ENCODE measurements around the gene CYB561D2. TPM values are rescaled to one million over a fixed set of nuclear protein-coding genes. Genes with fewer than 3 reads are reported as not detected.
A peak's percentile ranks its signal among the peaks of the same experiment; 100 is the strongest.

The CYB561D2 gene
- total and polyA plus RNA-seq, 9 donors, result 4.5 to 17.1 (median 9.6) TPM

DNA sequence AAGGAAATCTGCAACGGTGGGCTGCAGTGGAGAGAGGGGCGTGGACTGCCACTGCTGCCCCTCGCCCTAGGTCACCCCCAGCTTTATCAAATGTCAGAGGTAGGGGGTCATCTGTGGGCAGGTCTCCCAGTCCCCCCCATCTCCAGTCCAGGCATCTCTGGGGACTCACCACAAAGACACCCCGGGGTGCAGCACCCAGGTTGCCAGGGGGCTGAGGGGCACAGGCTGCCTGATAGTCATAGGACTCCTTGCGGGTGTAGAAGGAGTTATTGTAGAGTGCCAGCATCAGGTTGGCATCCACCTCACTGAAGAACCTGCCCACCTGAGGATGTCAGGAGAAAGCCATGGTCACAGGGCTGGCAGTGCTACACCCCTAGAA is 15.2 kb downstream of the CYB561D2 start:
- H3K4me3 ChIP-seq, result no peak overlapping the region

GRCh38 chr3:50369012-50369670 is 18.5 kb downstream of the CYB561D2 start:
- Histone ChIP-seq H3K9me3 (no peaks in the 10 kb centered on the region), H3K27ac (no peak overlapping the region), H3K27me3 (no peaks in the 10 kb centered on the region), H3K4me1 (ENCODE audit: insufficient read depth) (peaks cover 8% of the 10 kb centered on the region), H3K4me3 (no peak overlapping the region), H3K36me3 (no peaks in the 10 kb centered on the region)
- TF ChIP-seq CTCF (IDR thresholded peaks at IDR 0.05), result no peak
- intact Hi-C loops (cut with DNase I), result loop anchor here in 1 of 4 donors (10.0 kb wide), 1 partner anchor 1136 kb away; the partner anchor contains the start of gene DCAF1
- no peak for DNase-seq
- 58 to 66% (median 59%) methylated on average over 9 of the region's 9 CpGs for WGBS, 3 donors

More for the DNA sequence above, 15.2 kb downstream of the CYB561D2 start:
- H3K27me3 ChIP-seq, result no peaks in the 10 kb centered on the region
- no peaks in the 10 kb centered on the region for H3K9me3 ChIP-seq
- intact Hi-C loops (cut with DNase I), result loop anchor here in 1 of 4 donors (10.0 kb wide), 1 partner anchor 1139 kb away; the partner anchor contains the start of gene DCAF1
- peaks cover 9% of the 10 kb centered on the region for H3K4me1 ChIP-seq (ENCODE audit: insufficient read depth)
- no peaks in the 10 kb centered on the region for H3K36me3 ChIP-seq
- H3K27ac ChIP-seq, result peak overlapping the region in 1 of 2 donors; percentile 61
- TF ChIP-seq CTCF (IDR thresholded peaks at IDR 0.05), result no peak
- no peak for TF ChIP-seq EP300 (IDR thresholded peaks at IDR 0.05)
- TF ChIP-seq POLR2A (IDR thresholded peaks at IDR 0.05), result no peak
- DNase-seq, result no peak
- WGBS, 3 donors, result 77 to 84% (median 80%) methylated on average over 5 of the region's 5 CpGs

GRCh38 chr3:50370594-50370993 is 19.9 kb downstream of the CYB561D2 start:
- no peak overlapping the region for H3K4me3 ChIP-seq
- peaks cover 2% of the 10 kb centered on the region for H3K4me1 ChIP-seq (ENCODE audit: insufficient read depth)
- TF ChIP-seq EP300 (IDR thresholded peaks at IDR 0.05) (no peak), CTCF (IDR thresholded peaks at IDR 0.05) (no peak), POLR2A (IDR thresholded peaks at IDR 0.05) (no peak)
- no peaks in the 10 kb centered on the region for H3K36me3 ChIP-seq
- no peak overlapping the region for H3K27ac ChIP-seq
- H3K9me3 ChIP-seq, result no peaks in the 10 kb centered on the region
- intact Hi-C loops (cut with DNase I), result loop anchor here in 2 of 4 donors (10.0 kb wide), 2 partner anchors 164 to 174 kb away; no protein-coding TSS in a partner anchor
- WGBS, 3 donors, result 29 to 32% (median 30%) methylated on average over 14 of the region's 14 CpGs
- no peak for DNase-seq
- no peaks in the 10 kb centered on the region for H3K27me3 ChIP-seq

- Histone ChIP-seq H3K4me3 (no peak overlapping the region), H3K36me3 (no peaks in the 10 kb centered on the region), H3K27ac (no peak overlapping the region), H3K4me1 (ENCODE audit: insufficient read depth) (no peaks in the 10 kb centered on the region), H3K9me3 (no peaks in the 10 kb centered on the region), H3K27me3 (no peaks in the 10 kb centered on the region)
- intact Hi-C loops (cut with DNase I), result loop anchor here in 2 of 4 donors (10.0 kb wide), 2 partner anchors 164 to 174 kb away; no protein-coding TSS in a partner anchor
- no peak for DNase-seq
- 84 to 90% (median 85%) methylated on average over 3 of the region's 3 CpGs for WGBS, 3 donors
- no peak for TF ChIP-seq CTCF (IDR thresholded peaks at IDR 0.05)
- no peak for TF ChIP-seq POLR2A (IDR thresholded peaks at IDR 0.05)
- no peak for TF ChIP-seq EP300 (IDR thresholded peaks at IDR 0.05)
Measured at GRCh38 chr3:50371133-50371685, 20.5 kb downstream of the CYB561D2 start.

All from ovary (tissue), 9 donors.